Hepatocyte (in vitro differentiated cells): Measurements from ENCODE around the gene ADAM8. TPM values are rescaled to one million over a fixed set of nuclear protein-coding genes. Genes with fewer than 3 reads are reported as not detected.

ENCODE experiments used
- DNase-seq: peaks from one replicate; pipeline ENCODE4 v3.0.0-alpha.2; 2016; ENCODE audit warnings: low spot score
- H2AFZ ChIP-seq: fragments of 200-600 bp; sonication (generic); 2 replicates; pipeline ENCODE4 v1.6.0; 2016; ENCODE audit warnings: antibody characterized with exemption, mild to moderate bottlenecking
- H3K27ac ChIP-seq: fragments of 200-600 bp; sonication (generic); 2 replicates; pipeline ENCODE4 v1.5.1; 2016; ENCODE audit warnings: mild to moderate bottlenecking
- H3K27me3 ChIP-seq: fragments of 200-600 bp; sonication (generic); 2 replicates; pipeline ENCODE4 v1.6.1; 2016
- H3K36me3 ChIP-seq: fragments of 200-600 bp; sonication (generic); replicated peaks from 2 replicates; pipeline ENCODE4 v1.5.1; 2016; ENCODE audit warnings: low read depth; ENCODE audit not compliant: insufficient read depth
- H3K4me1 ChIP-seq: fragments of 200-600 bp; sonication (generic); 2 replicates; pipeline ENCODE4 v1.5.1; 2016; ENCODE audit warnings: mild to moderate bottlenecking, moderate library complexity; ENCODE audit not compliant: insufficient read depth
- H3K4me2 ChIP-seq: fragments of 200-600 bp; sonication (generic); 2 replicates; pipeline ENCODE4 v1.6.0; 2016
- H3K4me3 ChIP-seq: fragments of 200-600 bp; sonication (generic); 2 replicates; pipeline ENCODE4 v1.5.1; 2016; ENCODE audit warnings: mild to moderate bottlenecking
- H3K79me2 ChIP-seq: fragments of 200-600 bp; sonication (generic); 2 replicates; pipeline ENCODE4 v1.6.0; 2017; ENCODE audit warnings: mild to moderate bottlenecking
- H3K9me2 ChIP-seq: fragments of 200-600 bp; sonication (generic); replicated peaks from 2 replicates; pipeline ENCODE4 v1.6.0; 2017; ENCODE audit warnings: mild to moderate bottlenecking; ENCODE audit not compliant: insufficient read depth
- H3K9me3 ChIP-seq: fragments of 200-600 bp; sonication (generic); 2 replicates; pipeline ENCODE4 v1.5.1; 2016; ENCODE audit warnings: low read depth, mild to moderate bottlenecking
- H4K20me1 ChIP-seq: fragments of 200-600 bp; sonication (generic); 2 replicates; pipeline ENCODE4 v1.6.0; 2016; ENCODE audit warnings: mild to moderate bottlenecking; ENCODE audit not compliant: insufficient read depth, poor library complexity, severe bottlenecking
- EZH2 ChIP-seq: fragments of 200-600 bp; sonication (generic); IDR thresholded peaks from 2 replicates; pipeline ENCODE4 v1.6.1; 2016; ENCODE audit warnings: antibody characterized with exemption, mild to moderate bottlenecking, borderline replicate concordance
- EZH2phosphoT487 ChIP-seq: fragments of 200-600 bp; sonication (generic); IDR thresholded peaks from one replicate; pipeline ENCODE4 v1.6.1; 2018; ENCODE audit warnings: antibody characterized with exemption, mild to moderate bottlenecking, low read depth, moderate library complexity; ENCODE audit not compliant: unreplicated experiment, severe bottlenecking
- WGBS: methylation state at CpG from one replicate; pipeline ENCODE4 v1.1.6; 2016; ENCODE audit warnings: low lambda C conversion rate; ENCODE audit errors: missing lambda C conversion rate; 5-methylcytosine and 5-hydroxymethylcytosine counted together
- polyA plus RNA-seq: library from polyadenylated mRNA; unstranded; fragments of >200 nt; fragmentation: Nextera tagmentation; extraction: Ambion mirVana; gene quantifications from 2 replicates; pipeline ENCODE4 v1.2.1, GENCODE V29; 2016
- total RNA-seq: library from RNA; depleted of rRNA; stranded (reverse); fragments of >200 nt; gene quantifications from 2 replicates; pipeline ENCODE4 v1.2.3, GENCODE V29; 2014
- TF ChIP-seq, protein P1 (sequence below): fragments of 200-600 bp; sonication (generic); IDR thresholded peaks from 2 replicates; pipeline ENCODE4 v1.5.1; 2016; ENCODE audit warnings: antibody characterized with exemption, mild to moderate bottlenecking; ENCODE audit not compliant: poor library complexity

Gene ADAM8
- total and polyA plus RNA-seq, 2 experiments from 2014 or later = 1.9 to 3.0 TPM

DNA sequence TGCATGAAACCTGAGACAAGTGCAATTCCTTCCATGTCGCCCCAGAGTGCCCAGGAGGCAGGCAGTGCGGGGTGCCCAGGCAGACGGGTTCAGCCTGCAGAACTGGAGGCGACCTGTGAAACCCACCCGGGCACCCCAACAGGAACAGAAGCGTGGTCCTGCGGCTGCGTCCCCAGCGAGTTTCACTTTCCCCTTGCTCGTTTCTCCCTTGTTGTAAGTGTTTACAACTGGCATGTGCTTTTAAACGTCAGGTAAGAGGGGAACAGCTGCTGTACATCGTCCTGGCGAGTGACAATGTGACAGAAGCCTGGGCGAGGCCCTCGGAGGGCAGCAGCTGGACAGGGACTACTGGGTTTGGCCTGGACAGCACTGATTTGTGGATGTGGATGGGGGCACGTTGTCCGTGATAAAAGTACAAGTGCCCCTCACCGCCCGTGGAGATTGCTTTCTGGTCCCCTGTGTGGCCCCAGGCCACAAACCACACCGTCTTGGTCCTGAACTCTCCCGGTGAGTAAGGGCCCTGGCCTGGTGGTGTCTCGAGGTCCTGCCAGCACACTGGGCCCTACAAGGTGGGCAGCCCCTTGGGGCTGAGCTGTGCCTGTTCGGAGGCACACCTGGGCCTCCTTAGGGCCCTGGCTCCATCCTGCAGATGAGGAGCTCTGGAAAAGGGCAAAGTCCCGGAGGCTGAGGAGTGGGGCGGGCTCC is 35.0 kb downstream of the ADAM8 start:
- WGBS = 84% methylated on average over 25 of the region's 25 CpGs
- Histone ChIP-seq H3K4me2 (no peak overlapping the region), H3K4me3 (no peak overlapping the region), H3K36me3 (no peaks in the 10 kb centered on the region), H3K27me3 (peaks cover 29% of the 10 kb centered on the region), H3K27ac (no peak overlapping the region), H3K9me2 (no peaks in the 10 kb centered on the region), H4K20me1 (no peaks in the 10 kb centered on the region), H3K79me2 (no peaks in the 10 kb centered on the region), H3K9me3 (no peaks in the 10 kb centered on the region), H3K4me1 (peaks cover 24% of the 10 kb centered on the region), H2AFZ (no peak overlapping the region)
- TF ChIP-seq, protein P1, sequence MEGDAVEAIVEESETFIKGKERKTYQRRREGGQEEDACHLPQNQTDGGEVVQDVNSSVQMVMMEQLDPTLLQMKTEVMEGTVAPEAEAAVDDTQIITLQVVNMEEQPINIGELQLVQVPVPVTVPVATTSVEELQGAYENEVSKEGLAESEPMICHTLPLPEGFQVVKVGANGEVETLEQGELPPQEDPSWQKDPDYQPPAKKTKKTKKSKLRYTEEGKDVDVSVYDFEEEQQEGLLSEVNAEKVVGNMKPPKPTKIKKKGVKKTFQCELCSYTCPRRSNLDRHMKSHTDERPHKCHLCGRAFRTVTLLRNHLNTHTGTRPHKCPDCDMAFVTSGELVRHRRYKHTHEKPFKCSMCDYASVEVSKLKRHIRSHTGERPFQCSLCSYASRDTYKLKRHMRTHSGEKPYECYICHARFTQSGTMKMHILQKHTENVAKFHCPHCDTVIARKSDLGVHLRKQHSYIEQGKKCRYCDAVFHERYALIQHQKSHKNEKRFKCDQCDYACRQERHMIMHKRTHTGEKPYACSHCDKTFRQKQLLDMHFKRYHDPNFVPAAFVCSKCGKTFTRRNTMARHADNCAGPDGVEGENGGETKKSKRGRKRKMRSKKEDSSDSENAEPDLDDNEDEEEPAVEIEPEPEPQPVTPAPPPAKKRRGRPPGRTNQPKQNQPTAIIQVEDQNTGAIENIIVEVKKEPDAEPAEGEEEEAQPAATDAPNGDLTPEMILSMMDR = no peak
- TF ChIP-seq EZH2 (no peak), EZH2phosphoT487 (no peak)
- no peak for DNase-seq

DNA sequence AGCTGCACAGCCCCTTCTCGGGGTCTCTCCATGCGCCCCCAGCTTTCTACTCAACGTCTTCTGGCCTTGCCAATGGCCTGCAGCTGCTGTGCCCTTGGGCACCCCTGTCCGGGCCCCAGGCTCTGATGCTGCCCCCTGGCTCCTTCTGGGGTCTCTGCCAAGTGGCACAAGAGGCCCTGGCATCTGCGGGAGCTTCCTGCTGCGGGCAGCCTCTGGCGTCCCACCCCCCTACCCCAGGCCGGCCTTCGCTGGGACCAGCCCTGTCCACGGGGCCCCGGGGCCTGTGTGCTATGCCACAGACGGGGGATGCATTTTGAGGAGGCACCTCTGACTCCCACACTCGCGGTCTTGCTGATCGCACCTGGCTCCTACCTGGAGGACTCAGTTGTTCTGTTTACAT is 36.7 kb downstream of the ADAM8 start:
- H3K9me3 ChIP-seq = no peaks in the 10 kb centered on the region
- H2AFZ ChIP-seq = no peak overlapping the region
- peaks cover 46% of the 10 kb centered on the region for H3K27me3 ChIP-seq
- no peaks in the 10 kb centered on the region for H4K20me1 ChIP-seq
- TF ChIP-seq, protein P1 = no peak
- TF ChIP-seq EZH2 (no peak), EZH2phosphoT487 (no peak)
- WGBS = 94% methylated on average over 15 of the region's 15 CpGs
- H3K27ac ChIP-seq = no peak overlapping the region
- H3K36me3 ChIP-seq = no peaks in the 10 kb centered on the region
- H3K9me2 ChIP-seq = no peaks in the 10 kb centered on the region
- no peaks in the 10 kb centered on the region for H3K79me2 ChIP-seq
- peaks cover 19% of the 10 kb centered on the region for H3K4me1 ChIP-seq
- H3K4me3 ChIP-seq = no peak overlapping the region
- no peak overlapping the region for H3K4me2 ChIP-seq
- no peak for DNase-seq

DNA sequence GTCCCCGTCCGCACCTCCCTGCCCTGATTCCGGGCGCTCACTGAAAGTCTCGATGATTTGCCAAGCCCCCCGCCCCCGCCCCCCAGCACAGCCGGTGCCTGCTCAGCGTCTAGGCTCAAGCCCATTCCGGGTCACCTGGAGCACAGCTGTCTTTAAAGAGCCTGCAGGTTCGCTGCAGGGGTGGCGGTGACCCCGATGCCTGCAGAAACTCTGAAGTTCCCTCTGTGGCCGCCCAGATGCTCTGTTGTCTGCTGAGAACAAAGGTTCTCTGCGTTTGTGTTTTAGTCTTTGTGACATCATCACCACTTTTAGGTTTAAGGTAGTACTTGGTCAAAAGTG is 38.2 kb downstream of the ADAM8 start:
- DNase-seq = no peak
- peaks cover 56% of the 10 kb centered on the region for H3K27me3 ChIP-seq
- TF ChIP-seq EZH2phosphoT487 (no peak), EZH2 (peak; percentile 54)

DNA sequence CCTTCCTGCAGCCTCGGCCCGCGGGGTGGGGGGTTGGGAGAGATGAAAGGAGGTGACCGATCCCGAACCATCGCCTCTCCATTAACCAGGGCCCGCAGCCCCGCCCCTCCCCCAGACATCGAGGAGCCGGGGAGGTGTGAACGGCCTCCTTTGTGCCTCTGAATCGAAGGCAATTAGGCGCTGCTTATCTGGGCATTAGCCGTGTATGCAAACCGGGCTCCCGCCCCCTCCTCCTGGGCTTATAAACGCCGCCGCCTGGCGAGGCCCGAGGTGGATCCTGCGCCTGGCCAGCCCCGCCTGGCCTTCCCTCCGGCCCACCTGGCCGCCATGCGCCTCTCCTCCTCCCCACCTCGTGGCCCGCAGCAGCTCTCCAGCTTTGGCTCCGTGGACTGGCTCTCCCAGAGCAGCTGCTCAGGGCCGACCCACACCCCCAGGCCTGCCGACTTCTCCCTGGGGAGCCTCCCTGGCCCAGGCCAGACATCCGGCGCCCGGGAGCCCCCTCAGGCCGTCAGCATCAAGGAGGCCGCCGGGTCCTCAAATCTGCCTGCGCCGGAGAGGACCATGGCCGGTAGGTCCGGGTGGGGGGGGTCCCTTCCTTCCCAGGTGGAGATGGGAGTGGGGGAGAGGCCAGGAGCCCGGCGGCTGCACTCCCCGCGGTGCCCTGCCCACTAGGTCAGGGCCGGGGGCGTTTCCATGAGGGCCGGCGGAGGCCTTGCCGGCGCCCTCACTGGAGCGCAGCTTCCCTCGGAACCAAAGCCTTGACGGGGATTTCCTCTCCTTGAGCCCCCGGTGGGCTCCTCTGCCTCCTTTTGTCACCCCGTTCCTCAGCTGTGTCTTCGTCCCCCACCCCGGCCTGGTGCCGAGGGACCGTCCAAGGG is 38.8 kb downstream of the ADAM8 start, which contains the start of gene VENTX:
Gene VENTX (plus strand): TSS at position 268 of the 878 bp plus-strand sequence. CDS start 60 bp downstream, at position 328.
- H3K4me3 ChIP-seq = no peak within 1 kb of the TSS
- peaks cover 62% of the 10 kb centered on the region for H3K27me3 ChIP-seq
- DNase-seq = no peak
- H3K36me3 ChIP-seq = no peaks in the 10 kb centered on the region
- peaks cover 19% of the 10 kb centered on the region for H3K4me1 ChIP-seq
- H3K9me3 ChIP-seq = no peaks in the 10 kb centered on the region
- no peaks in the 10 kb centered on the region for H3K79me2 ChIP-seq
- H2AFZ ChIP-seq = peak within 1 kb of the TSS; percentile 45
- WGBS = 3% methylated on average over 31 of the region's 60 CpGs
- H3K9me2 ChIP-seq = no peaks in the 10 kb centered on the region
- TF ChIP-seq, protein P1 = no peak
- peak; percentile 16 for TF ChIP-seq EZH2phosphoT487
- TF ChIP-seq EZH2 = peak; percentile 9
- H4K20me1 ChIP-seq = no peaks in the 10 kb centered on the region
- peak within 1 kb of the TSS; percentile 82 for H3K4me2 ChIP-seq
- no peak within 1 kb of the TSS for H3K27ac ChIP-seq

More for the DNA sequence above, 38.2 kb downstream of the ADAM8 start:
- Histone ChIP-seq H3K4me3 (no peak overlapping the region), H3K9me3 (no peaks in the 10 kb centered on the region), H2AFZ (no peak overlapping the region), H3K4me1 (peaks cover 19% of the 10 kb centered on the region), H3K9me2 (no peaks in the 10 kb centered on the region), H3K4me2 (no peak overlapping the region), H3K79me2 (no peaks in the 10 kb centered on the region), H3K27ac (no peak overlapping the region), H3K36me3 (no peaks in the 10 kb centered on the region), H4K20me1 (no peaks in the 10 kb centered on the region)
- WGBS = 19% methylated on average over 14 of the region's 15 CpGs
